Neural cell (in vitro differentiated cells): ENCODE measurements around the gene GOLGA6D. TPM values are rescaled to one million over a fixed set of nuclear protein-coding genes. Genes with fewer than 3 reads are reported as not detected.
A peak's percentile ranks its signal among the peaks of the same experiment; 100 is the strongest.

ENCODE experiments used
- H2AFZ ChIP-seq: fragments of 200-600, 300-800 bp; sonication (generic), shearing (Covaris generic); 2 replicates; pipeline ENCODE4 v1.6.0; 2014; ENCODE audit warnings: low read depth, mild to moderate bottlenecking, antibody characterized with exemption, low read length, moderate library complexity
- H3F3A ChIP-seq: fragments of 200-600 bp; shearing (Covaris generic); 2 replicates; pipeline ENCODE4 v1.6.1; 2016; ENCODE audit warnings: mild to moderate bottlenecking, moderate library complexity, mixed read lengths, antibody characterized with exemption, low read length; ENCODE audit not compliant: insufficient read depth, poor library complexity, severe bottlenecking
- H3K27ac ChIP-seq: fragments of 200-600, 300-800 bp; sonication (generic), shearing (Covaris generic); 2 replicates; pipeline ENCODE4 v1.5.1; 2014; ENCODE audit warnings: mild to moderate bottlenecking, low read length, moderate library complexity
- H3K27me3 ChIP-seq: fragments of 300-800, 200-600 bp; sonication (generic), shearing (Covaris generic); 2 replicates; pipeline ENCODE4 v1.6.0; 2014; ENCODE audit warnings: mild to moderate bottlenecking, low read depth, low read length, moderate library complexity; ENCODE audit not compliant: insufficient read depth
- H3K36me3 ChIP-seq: fragments of 300-800, 200-600 bp; sonication (generic), shearing (Covaris generic); 2 replicates; pipeline ENCODE4 v1.5.1; 2014; ENCODE audit warnings: mild to moderate bottlenecking, antibody characterized with exemption, low read length, moderate library complexity; ENCODE audit not compliant: insufficient read depth
- H3K4me2 ChIP-seq: fragments of 300-800, 200-600 bp; sonication (generic), shearing (Covaris generic); 2 replicates; pipeline ENCODE4 v1.6.0; 2014; ENCODE audit warnings: mild to moderate bottlenecking, low read length
- H3K4me3 ChIP-seq: fragments of 300-800, 200-600 bp; sonication (generic), shearing (Covaris generic); 2 replicates; pipeline ENCODE4 v1.5.1; 2014; ENCODE audit warnings: mild to moderate bottlenecking, low read length, moderate library complexity
- H3K79me2 ChIP-seq: fragments of 200-600 bp; shearing (Covaris generic); replicated peaks from 2 replicates; pipeline ENCODE4 v1.6.0; 2014; ENCODE audit warnings: mild to moderate bottlenecking, low read length, moderate library complexity; ENCODE audit not compliant: insufficient read depth
- H3K9ac ChIP-seq: fragments of 300-800, 200-600 bp; sonication (generic), shearing (Covaris generic); 2 replicates; pipeline ENCODE4 v1.6.1; 2016; ENCODE audit warnings: mild to moderate bottlenecking, low read length, mixed read lengths
- H3K9me2 ChIP-seq: fragments of 200-600 bp; shearing (Covaris generic); 2 replicates; pipeline ENCODE4 v1.6.1; 2016; ENCODE audit warnings: mild to moderate bottlenecking, low read length, mixed read lengths; ENCODE audit not compliant: insufficient read depth
- H3K9me3 ChIP-seq: fragments of 200-600, 300-800 bp; sonication (generic), shearing (Covaris generic); 2 replicates; pipeline ENCODE4 v1.6.1; 2016; ENCODE audit warnings: mild to moderate bottlenecking, mixed run types, low read length, moderate library complexity, mixed read lengths
- H4K20me1 ChIP-seq: fragments of 200-600 bp; shearing (Covaris generic); 2 replicates; pipeline ENCODE4 v1.6.1; 2016; ENCODE audit warnings: mild to moderate bottlenecking, mixed run types; ENCODE audit not compliant: insufficient read depth
- CTCF ChIP-seq: fragments of 450-650 bp; IDR thresholded peaks from 2 replicates; pipeline ENCODE4 v1.5.1; 2014; ENCODE audit warnings: antibody characterized with exemption, mild to moderate bottlenecking, moderate library complexity; ENCODE audit not compliant: poor library complexity, severe bottlenecking
- EP300 ChIP-seq: fragments of 450-650 bp; conservative IDR thresholded peaks from 2 replicates; pipeline ENCODE4 v1.6.1; 2014; ENCODE audit warnings: antibody characterized with exemption, mild to moderate bottlenecking, moderate library complexity; ENCODE audit not compliant: poor library complexity, severe bottlenecking
- EZH2 ChIP-seq: fragments of 200-600, 300-800 bp; shearing (Covaris generic), sonication (generic); IDR thresholded peaks from 2 replicates; pipeline ENCODE4 v1.6.1; 2014; ENCODE audit warnings: antibody characterized with exemption, low read length, borderline replicate concordance, mild to moderate bottlenecking; ENCODE audit not compliant: insufficient read depth, poor library complexity, severe bottlenecking
- MXI1 ChIP-seq: fragments of 450-650 bp; conservative IDR thresholded peaks from 2 replicates; pipeline ENCODE4 v1.6.1; 2014; ENCODE audit warnings: antibody characterized with exemption, mild to moderate bottlenecking; ENCODE audit not compliant: poor library complexity, severe bottlenecking
- POLR2AphosphoS5 ChIP-seq: IDR thresholded peaks from 2 replicates; pipeline ENCODE4 v1.6.1; 2012
- RAD21 ChIP-seq: fragments of 450-650 bp; conservative IDR thresholded peaks from 2 replicates; pipeline ENCODE4 v1.6.1; 2014; ENCODE audit warnings: antibody characterized with exemption, mild to moderate bottlenecking, moderate library complexity
- REST ChIP-seq: IDR thresholded peaks from 2 replicates; pipeline ENCODE4 v1.6.1; 2012; ENCODE audit warnings: borderline replicate concordance
- SMC3 ChIP-seq: fragments of 450-650 bp; conservative IDR thresholded peaks from 2 replicates; pipeline ENCODE4 v1.6.1; 2014; ENCODE audit warnings: antibody characterized with exemption, mild to moderate bottlenecking, moderate library complexity; ENCODE audit not compliant: poor library complexity
- TAF1 ChIP-seq: IDR thresholded peaks from 2 replicates; pipeline ENCODE4 v1.6.1; 2012; ENCODE audit warnings: low read depth
- polyA plus RNA-seq: library from polyadenylated mRNA; depleted of rRNA; stranded (reverse); fragments of >200 nt; gene quantifications from 2 replicates; pipeline ENCODE4 v1.2.3, GENCODE V29; 2014

Gene GOLGA6D
- polyA plus RNA-seq, 1 donor from 2014 or later: not detected

GRCh38 chr15:75335705-75336355, 53.2 kb downstream of the GOLGA6D start, which contains the start of gene COMMD4:
TSS of gene COMMD4 (plus strand) at chr15:75336063. CDS start at chr15:75336090, 27 bp downstream.
- peak within 1 kb of the TSS; percentile 87 for H2AFZ ChIP-seq
- no peaks in the 10 kb centered on the region for H3K9me2 ChIP-seq
- peak within 1 kb of the TSS; percentile 82 for H3K4me3 ChIP-seq
- H3K27me3 ChIP-seq: no peaks in the 10 kb centered on the region
- H3K4me2 ChIP-seq: peak within 1 kb of the TSS; percentile 86
- H3K36me3 ChIP-seq: no peaks in the 10 kb centered on the region
- H3K79me2 ChIP-seq: peaks cover 4% of the 10 kb centered on the region
- TF ChIP-seq EZH2 (no peak), MXI1 (peak; percentile 76), CTCF (peak; percentile 18), EP300 (peak; percentile 54), POLR2AphosphoS5 (peak; percentile 72), SMC3 (peak; percentile 31), TAF1 (no peak), REST (peak; percentile 48)
- peak within 1 kb of the TSS; percentile 71 for H3K9ac ChIP-seq
- no peaks in the 10 kb centered on the region for H4K20me1 ChIP-seq
- peak within 1 kb of the TSS; percentile 37 for H3K27ac ChIP-seq
- no peaks in the 10 kb centered on the region for H3F3A ChIP-seq
- no peaks in the 10 kb centered on the region for H3K9me3 ChIP-seq

GRCh38 chr15:75338661-75339240, 56.1 kb downstream of the GOLGA6D start:
- no peak overlapping the region for H3K9ac ChIP-seq
- no peaks in the 10 kb centered on the region for H3K36me3 ChIP-seq
- no peak overlapping the region for H3K4me2 ChIP-seq
- H4K20me1 ChIP-seq: no peaks in the 10 kb centered on the region
- H3F3A ChIP-seq: no peaks in the 10 kb centered on the region
- no peak overlapping the region for H3K27ac ChIP-seq
- no peaks in the 10 kb centered on the region for H3K27me3 ChIP-seq
- peaks cover 4% of the 10 kb centered on the region for H3K79me2 ChIP-seq
- H3K9me3 ChIP-seq: no peaks in the 10 kb centered on the region
- TF ChIP-seq EP300 (no peak), REST (no peak), EZH2 (no peak), TAF1 (no peak), SMC3 (no peak), RAD21 (no peak), POLR2AphosphoS5 (no peak), MXI1 (no peak), CTCF (no peak)
- H3K9me2 ChIP-seq: no peaks in the 10 kb centered on the region
- no peak overlapping the region for H2AFZ ChIP-seq
- H3K4me3 ChIP-seq: no peak overlapping the region
